Measurements from ENCODE around the gene ENG.

GRCh38 chr9:127817881-127818434 lies 36.5 kb downstream of the ENG start:
- TF ChIP-seq CTCF (IDR thresholded peaks at IDR 0.05; ENCODE audit: insufficient read depth, low read length, poor library complexity, severe bottlenecking) = no peak
- TF ChIP-seq EZH2phosphoT487 (conservative IDR thresholded peaks at IDR 0.05; ENCODE audit: low read length) = no peak

Data from SU-DHL-6 (cell line).